ENCODE data around the gene CREBRF.

- TF ChIP-seq CTCF (IDR thresholded peaks at IDR 0.05) (no peak), POLR2A (IDR thresholded peaks at IDR 0.05) (no peak)
These were observed 96.4 kb downstream of the CREBRF start for GRCh38 chr5:173152547-173152946.
